ENCODE data around the gene TCFL5.

Gene TCFL5

GRCh38 chr20:62832212-62832922 is 29.3 kb downstream of the TCFL5 start:
- DNase-seq = peak; percentile 46

GRCh38 chr20:62831854-62832211 is 29.8 kb downstream of the TCFL5 start:
- DNase-seq = no peak

- no peak for DNase-seq
Measured at GRCh38 chr20:62831361-62831788, 30.2 kb downstream of the TCFL5 start.

GRCh38 chr20:62830821-62831220 is 30.8 kb downstream of the TCFL5 start:
- no peak for DNase-seq

GRCh38 chr20:62830251-62830650 is 31.4 kb downstream of the TCFL5 start:
- no peak for DNase-seq

GRCh38 chr20:62829231-62830230 is 32.1 kb downstream of the TCFL5 start:
- DNase-seq = no peak

- DNase-seq = no peak
Measured at GRCh38 chr20:62828511-62829230, 33.0 kb downstream of the TCFL5 start.

GRCh38 chr20:62828051-62828450 is 33.6 kb downstream of the TCFL5 start:
- DNase-seq = no peak

GRCh38 chr20:62827311-62828038 is 34.1 kb downstream of the TCFL5 start:
- DNase-seq = no peak

- DNase-seq = no peak
Measured at GRCh38 chr20:62826646-62827310, 34.8 kb downstream of the TCFL5 start.

- no peak for DNase-seq
Measured at GRCh38 chr20:62825986-62826645, 35.5 kb downstream of the TCFL5 start.

GRCh38 chr20:62825333-62825985 is 36.2 kb downstream of the TCFL5 start:
- no peak for DNase-seq

- peak; percentile 41 for DNase-seq
Measured at GRCh38 chr20:62824476-62825332, 36.9 kb downstream of the TCFL5 start.

GRCh38 chr20:62823688-62824475 is 37.7 kb downstream of the TCFL5 start:
- no peak for DNase-seq

GRCh38 chr20:62822788-62823651 is 38.6 kb downstream of the TCFL5 start:
- DNase-seq = peak; percentile 47

- no peak for DNase-seq
Measured at GRCh38 chr20:62822239-62822787, 39.3 kb downstream of the TCFL5 start.

- no peak for DNase-seq
Measured at GRCh38 chr20:62821726-62822210, 39.9 kb downstream of the TCFL5 start.
